ENCODE results near the gene DSC1. TPM values are rescaled to one million over a fixed set of nuclear protein-coding genes. Genes with fewer than 3 reads are reported as not detected.

The DSC1 gene
- total RNA-seq, 2 donors from 2014 or later, result 0.41 TPM; not detected in 1

DNA sequence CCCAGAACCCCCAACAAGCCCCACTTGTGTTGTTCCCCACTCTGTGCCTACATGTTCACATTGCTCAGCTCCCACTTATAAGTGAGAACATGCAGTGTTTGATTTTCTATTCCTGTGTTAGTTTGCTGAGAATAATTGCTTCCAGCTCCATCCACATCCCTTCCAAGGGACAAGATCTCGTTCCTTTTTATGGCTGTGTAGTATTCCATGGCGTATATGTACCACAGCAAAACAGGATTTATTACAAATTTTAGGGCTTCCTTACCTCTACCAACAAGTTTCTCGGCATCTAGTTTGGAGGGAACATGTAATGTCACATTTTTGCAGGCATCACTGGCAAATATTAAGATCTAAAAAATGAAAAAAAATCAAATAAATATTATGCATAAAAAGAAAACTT lies 69.4 kb downstream of the DSC1 start:
- Histone ChIP-seq H3K36me3 (no peaks in the 10 kb centered on the region), H3K9me3 (no peaks in the 10 kb centered on the region), H3K27me3 (replicated peaks; ENCODE audit: insufficient read depth) (no peaks in the 10 kb centered on the region), H3K27ac (no peak overlapping the region), H3K4me3 (no peak overlapping the region), H3K4me1 (ENCODE audit: control insufficient read depth in 1 of 2, low read depth in 2 of 2) (no peaks in the 10 kb centered on the region)
- ATAC-seq (ENCODE audit: insufficient number of reproducible peaks, low FRiP score, low read depth), result no peak
- DNase-seq (ENCODE audit: low spot score), result no peak
- TF ChIP-seq, protein P1, sequence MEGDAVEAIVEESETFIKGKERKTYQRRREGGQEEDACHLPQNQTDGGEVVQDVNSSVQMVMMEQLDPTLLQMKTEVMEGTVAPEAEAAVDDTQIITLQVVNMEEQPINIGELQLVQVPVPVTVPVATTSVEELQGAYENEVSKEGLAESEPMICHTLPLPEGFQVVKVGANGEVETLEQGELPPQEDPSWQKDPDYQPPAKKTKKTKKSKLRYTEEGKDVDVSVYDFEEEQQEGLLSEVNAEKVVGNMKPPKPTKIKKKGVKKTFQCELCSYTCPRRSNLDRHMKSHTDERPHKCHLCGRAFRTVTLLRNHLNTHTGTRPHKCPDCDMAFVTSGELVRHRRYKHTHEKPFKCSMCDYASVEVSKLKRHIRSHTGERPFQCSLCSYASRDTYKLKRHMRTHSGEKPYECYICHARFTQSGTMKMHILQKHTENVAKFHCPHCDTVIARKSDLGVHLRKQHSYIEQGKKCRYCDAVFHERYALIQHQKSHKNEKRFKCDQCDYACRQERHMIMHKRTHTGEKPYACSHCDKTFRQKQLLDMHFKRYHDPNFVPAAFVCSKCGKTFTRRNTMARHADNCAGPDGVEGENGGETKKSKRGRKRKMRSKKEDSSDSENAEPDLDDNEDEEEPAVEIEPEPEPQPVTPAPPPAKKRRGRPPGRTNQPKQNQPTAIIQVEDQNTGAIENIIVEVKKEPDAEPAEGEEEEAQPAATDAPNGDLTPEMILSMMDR (IDR thresholded peaks at IDR 0.05), result no peak

DNA sequence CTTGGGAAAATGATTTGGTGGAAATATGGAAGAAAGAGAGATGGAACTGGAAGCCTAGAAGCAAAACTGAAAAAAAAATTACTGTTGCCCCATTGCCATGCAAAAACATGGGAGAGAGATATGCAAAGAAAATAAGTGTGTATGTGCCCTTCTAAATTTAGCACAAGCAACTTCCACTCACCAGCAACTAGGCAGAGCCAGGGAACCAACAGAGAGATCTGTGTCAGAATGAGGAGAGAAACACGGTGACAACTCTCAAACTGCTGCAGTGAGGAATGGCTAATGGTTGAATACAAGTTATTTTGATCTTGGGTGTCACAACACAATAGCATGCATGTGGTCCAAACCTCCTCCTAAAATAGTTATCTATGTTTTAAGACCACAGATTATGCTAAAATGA lies 71.3 kb downstream of the DSC1 start:
- no peak for ATAC-seq (ENCODE audit: insufficient number of reproducible peaks, low FRiP score, low read depth)

DNA sequence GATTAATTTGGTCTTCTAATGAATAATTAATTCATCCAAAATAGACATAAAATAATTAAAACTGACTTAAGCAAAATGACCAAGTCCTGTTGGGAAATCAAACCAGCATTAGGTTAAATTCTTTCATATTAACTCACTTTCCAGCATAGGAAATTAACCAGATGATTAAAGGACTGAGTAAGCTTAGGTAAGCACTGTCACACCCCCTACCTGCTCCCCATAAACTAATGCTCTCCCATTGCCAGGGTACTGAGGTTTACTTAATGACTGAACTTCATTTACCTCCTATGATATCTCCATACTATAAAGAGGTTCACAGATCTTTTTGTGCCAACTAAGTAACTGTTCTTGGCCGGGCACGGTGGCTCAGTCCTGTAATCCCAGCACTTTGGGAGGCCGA lies 74.1 kb downstream of the DSC1 start:
- no peak for DNase-seq (ENCODE audit: low spot score)
- ATAC-seq (ENCODE audit: insufficient number of reproducible peaks, low FRiP score, low read depth), result no peak
- no peak overlapping the region for H3K27ac ChIP-seq
- no peaks in the 10 kb centered on the region for H3K36me3 ChIP-seq
- TF ChIP-seq, protein P1 (IDR thresholded peaks at IDR 0.05), result no peak
- no peaks in the 10 kb centered on the region for H3K9me3 ChIP-seq
- H3K4me3 ChIP-seq, result no peak overlapping the region
- H3K4me1 ChIP-seq (ENCODE audit: control insufficient read depth in 1 of 2, low read depth in 2 of 2), result no peaks in the 10 kb centered on the region
- H3K27me3 ChIP-seq (replicated peaks; ENCODE audit: insufficient read depth), result no peaks in the 10 kb centered on the region

More for the DNA sequence above, 71.3 kb downstream of the DSC1 start:
- H3K36me3 ChIP-seq, result no peaks in the 10 kb centered on the region
- no peak overlapping the region for H3K27ac ChIP-seq
- no peak overlapping the region for H3K4me3 ChIP-seq
- TF ChIP-seq, protein P1 (IDR thresholded peaks at IDR 0.05), result no peak
- no peaks in the 10 kb centered on the region for H3K9me3 ChIP-seq
- H3K27me3 ChIP-seq (replicated peaks; ENCODE audit: insufficient read depth), result no peaks in the 10 kb centered on the region
- H3K4me1 ChIP-seq (ENCODE audit: control insufficient read depth in 1 of 2, low read depth in 2 of 2), result no peaks in the 10 kb centered on the region
- DNase-seq (ENCODE audit: low spot score), result no peak

DNA sequence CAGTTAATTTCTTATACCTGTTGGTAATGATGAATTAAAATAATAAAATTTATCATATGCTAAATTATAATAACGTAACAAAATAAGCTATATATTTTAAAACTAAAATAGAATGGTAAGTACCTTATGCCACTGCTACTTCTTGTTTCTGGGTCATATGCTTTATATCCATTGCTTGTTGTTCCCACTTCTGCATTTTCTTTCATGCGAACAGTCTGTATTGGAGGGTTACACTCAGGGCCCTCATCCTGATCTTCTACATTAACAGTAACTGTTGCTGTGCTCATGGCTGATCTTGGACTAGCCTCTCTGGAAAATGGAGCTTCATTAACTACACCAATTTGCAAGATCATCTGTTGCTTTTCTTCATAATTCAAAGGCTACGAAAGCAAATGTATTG lies 82.7 kb downstream of the DSC1 start:
- Histone ChIP-seq H3K27ac (no peak overlapping the region), H3K4me1 (ENCODE audit: control insufficient read depth in 1 of 2, low read depth in 2 of 2) (no peaks in the 10 kb centered on the region), H3K4me3 (no peak overlapping the region), H3K27me3 (replicated peaks; ENCODE audit: insufficient read depth) (no peaks in the 10 kb centered on the region), H3K36me3 (no peaks in the 10 kb centered on the region), H3K9me3 (no peaks in the 10 kb centered on the region)
- TF ChIP-seq, protein P1 (IDR thresholded peaks at IDR 0.05), result no peak
- no peak for ATAC-seq (ENCODE audit: insufficient number of reproducible peaks, low FRiP score, low read depth)
- DNase-seq (ENCODE audit: low spot score), result no peak

Other genes starting within 250 kb of the DSC1 start
- 10 to 100 TPM in 1 of 2 donors, 1 to 10 TPM in 1; 3.0 to 12.9 TPM for gene DSC3, start 120.1 kb downstream of the DSC1 start, total RNA-seq
- 1 to 10 TPM; 2.7 to 4.3 TPM for gene DSC2, start 60.4 kb downstream of the DSC1 start, total RNA-seq
- gene DSG1, start 155.3 kb upstream of the DSC1 start, total RNA-seq, result 1 to 10 TPM in 1 of 2 donors, not detected in 1; 1.1 TPM
- not detected for gene DSG4, start 213.9 kb upstream of the DSC1 start, total RNA-seq